ENCODE data around the gene TMEM184A.

Gene TMEM184A

GRCh38 chr7:1499367-1500029, 56.5 kb downstream of the TMEM184A start:
- no peak for DNase-seq

GRCh38 chr7:1498370-1499305, 57.4 kb downstream of the TMEM184A start:
- no peak for DNase-seq

GRCh38 chr7:1497293-1497927, 58.6 kb downstream of the TMEM184A start:
- DNase-seq, result no peak

- DNase-seq, result no peak
Measured at GRCh38 chr7:1496531-1497292, 59.3 kb downstream of the TMEM184A start.

GRCh38 chr7:1495564-1496242, 60.3 kb downstream of the TMEM184A start:
- DNase-seq, result no peak

GRCh38 chr7:1494866-1495563, 61.0 kb downstream of the TMEM184A start:
- no peak for DNase-seq

- no peak for DNase-seq
Measured at GRCh38 chr7:1494447-1494846, 61.6 kb downstream of the TMEM184A start.

GRCh38 chr7:1493571-1493970, 62.4 kb downstream of the TMEM184A start:
- DNase-seq, result no peak

GRCh38 chr7:1493129-1493528, 62.9 kb downstream of the TMEM184A start:
- no peak for DNase-seq

- DNase-seq, result no peak
Measured at GRCh38 chr7:1492640-1493039, 63.4 kb downstream of the TMEM184A start.

Measured in CD4-positive, alpha-beta T cell treated with Interleukin-1 beta for 1 hour (primary cell).